ENCODE measurements around the gene LYPLA2.
A peak's percentile ranks its signal among the peaks of the same experiment; 100 is the strongest.

LYPLA2 gene

DNA sequence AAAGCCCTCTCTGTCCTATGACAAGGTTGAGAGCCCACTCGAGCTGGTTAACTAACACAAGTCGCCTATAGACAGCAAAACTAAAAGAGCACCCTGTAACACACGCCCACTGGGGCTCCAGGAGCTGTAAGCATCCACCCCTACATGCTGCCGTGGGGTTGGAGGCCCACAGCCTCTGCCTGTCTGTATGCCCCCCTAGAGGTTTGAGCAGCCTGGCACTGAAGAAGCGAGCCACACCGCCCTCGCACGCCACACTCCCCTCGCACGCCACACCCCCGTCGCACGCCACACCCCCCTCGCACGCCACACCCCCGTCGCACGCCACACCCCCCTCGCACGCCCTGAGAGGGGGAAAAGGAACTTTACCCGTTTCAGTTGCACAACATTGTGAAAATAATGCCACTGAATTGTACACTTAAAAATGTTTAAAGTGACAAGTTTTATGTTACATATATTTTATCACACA, 47.5 kb downstream of the LYPLA2 start:
- peak; percentile 61 for DNase-seq

- DNase-seq, result no peak
Measured at GRCh38 chr1:23843644-23844043, 52.7 kb downstream of the LYPLA2 start.
